Panc1 (cell line): ENCODE results near the gene SRCIN1.

Experiments used
- POLR2AphosphoS5 ChIP-seq: IDR thresholded peaks from 2 replicates; pipeline ENCODE4 v1.6.1; 2012; ENCODE audit warnings: mild to moderate bottlenecking, low read depth, low read length, moderate library complexity
- REST ChIP-seq, 2 experiments: IDR thresholded peaks; 2 replicates each; pipeline ENCODE4 v1.6.1; 2011 to 2012; ENCODE audit warnings: low read depth in 2 of 2, control low read depth in 1 of 2, low read length in 1 of 2, mild to moderate bottlenecking in 1 of 2, moderate library complexity in 1 of 2; ENCODE audit not compliant: insufficient read depth in 1 of 2

- no peak for TF ChIP-seq REST (IDR thresholded peaks at IDR 0.05; ENCODE audit: insufficient read depth in 1 of 2, low read depth in 2 of 2, low read length in 1 of 2)
- TF ChIP-seq POLR2AphosphoS5, result no peak
Measured at GRCh38 chr17:38557396-38557795, 48.4 kb downstream of the SRCIN1 start.
